AG04450 (cell line): ENCODE measurements around the gene MAP2K5. TPM values are rescaled to one million over a fixed set of nuclear protein-coding genes. Genes with fewer than 3 reads are reported as not detected.

Experiments used
- CTCF ChIA-PET: fragments of 300-600, 350-600 bp; formaldehyde crosslinking; extraction: SDS; loops from one replicate; lab custom pipeline; 2022; ENCODE audit warnings: antibody characterized with exemption, inconsistent platforms; lab: Charles Lee
- POLR2A ChIA-PET: fragments of 350-600 bp; formaldehyde crosslinking; extraction: SDS; loops from one replicate; lab custom pipeline; 2021; ENCODE audit warnings: antibody characterized with exemption, inconsistent platforms; lab: Yijun Ruan, JAX
- DNase-seq: peaks from one replicate; pipeline ENCODE4 v3.0.0-alpha.2; 2011; ENCODE audit warnings: low read depth, low spot score
- H3K27ac ChIP-seq: one replicate; pipeline ENCODE4 v1.5.1; 2012; ENCODE audit warnings: low read depth, low read length, control low read depth
- H3K27me3 ChIP-seq: one replicate; pipeline ENCODE4 v1.6.0; 2012; ENCODE audit warnings: low read length; ENCODE audit not compliant: control insufficient read depth, insufficient read depth
- H3K4me3 ChIP-seq: 2 replicates; pipeline ENCODE4 v1.5.1; 2011; ENCODE audit warnings: mild to moderate bottlenecking, low read depth, low read length, control low read depth
- H3K9me3 ChIP-seq: 2 replicates; pipeline ENCODE4 v1.5.1; 2012; ENCODE audit warnings: low read length; ENCODE audit not compliant: control insufficient read depth, insufficient read depth
- polyA plus RNA-seq: library from polyadenylated mRNA; depleted of rRNA; stranded (reverse); fragments of >200 nt; gene quantifications from 2 replicates; pipeline ENCODE4 v1.2.3, GENCODE V29; 2011
- TF ChIP-seq, protein P1 (sequence below): IDR thresholded peaks from 2 replicates; pipeline ENCODE4 v1.5.1; 2011; ENCODE audit warnings: low read depth, low read length, control low read depth, inconsistent platforms

Gene MAP2K5
- polyA plus RNA-seq, 1 experiment, result 5.4 TPM

DNA sequence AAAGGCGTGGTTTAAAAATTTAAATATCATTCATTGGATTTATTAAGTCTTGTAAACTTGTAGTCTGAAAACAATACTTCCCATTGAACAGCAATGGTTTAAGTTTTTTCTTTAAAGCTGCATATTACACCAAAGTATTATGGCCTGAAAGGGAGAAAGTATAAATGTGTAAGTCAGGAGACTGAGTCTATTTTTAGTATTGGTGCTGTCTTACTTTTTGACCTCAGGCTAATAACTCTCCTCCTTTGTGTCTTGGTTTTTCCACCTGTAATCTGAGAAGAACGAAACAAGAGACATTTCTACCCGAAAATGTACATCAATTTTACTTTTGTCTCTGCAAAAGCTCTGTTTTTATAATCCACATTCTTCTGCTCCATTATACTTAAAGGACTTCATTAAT is 14.0 kb upstream of the MAP2K5 start:
- H3K9me3 ChIP-seq, result no peaks in the 10 kb centered on the region
- TF ChIP-seq, protein P1, sequence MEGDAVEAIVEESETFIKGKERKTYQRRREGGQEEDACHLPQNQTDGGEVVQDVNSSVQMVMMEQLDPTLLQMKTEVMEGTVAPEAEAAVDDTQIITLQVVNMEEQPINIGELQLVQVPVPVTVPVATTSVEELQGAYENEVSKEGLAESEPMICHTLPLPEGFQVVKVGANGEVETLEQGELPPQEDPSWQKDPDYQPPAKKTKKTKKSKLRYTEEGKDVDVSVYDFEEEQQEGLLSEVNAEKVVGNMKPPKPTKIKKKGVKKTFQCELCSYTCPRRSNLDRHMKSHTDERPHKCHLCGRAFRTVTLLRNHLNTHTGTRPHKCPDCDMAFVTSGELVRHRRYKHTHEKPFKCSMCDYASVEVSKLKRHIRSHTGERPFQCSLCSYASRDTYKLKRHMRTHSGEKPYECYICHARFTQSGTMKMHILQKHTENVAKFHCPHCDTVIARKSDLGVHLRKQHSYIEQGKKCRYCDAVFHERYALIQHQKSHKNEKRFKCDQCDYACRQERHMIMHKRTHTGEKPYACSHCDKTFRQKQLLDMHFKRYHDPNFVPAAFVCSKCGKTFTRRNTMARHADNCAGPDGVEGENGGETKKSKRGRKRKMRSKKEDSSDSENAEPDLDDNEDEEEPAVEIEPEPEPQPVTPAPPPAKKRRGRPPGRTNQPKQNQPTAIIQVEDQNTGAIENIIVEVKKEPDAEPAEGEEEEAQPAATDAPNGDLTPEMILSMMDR, result no peak
- ChIA-PET POLR2A (no interaction called here), CTCF (interaction anchor here (1.4 kb wide), 1 partner anchor 71 kb away, joined by 5 read pairs; no protein-coding TSS in a partner anchor)
- H3K27ac ChIP-seq, result no peak overlapping the region
- DNase-seq, result no peak
- no peak overlapping the region for H3K4me3 ChIP-seq
- H3K27me3 ChIP-seq, result no peaks in the 10 kb centered on the region

GRCh38 chr15:67531379-67531914 is 11.1 kb upstream of the MAP2K5 start:
- ChIA-PET CTCF (interaction anchor here (1.3 kb wide), 1 partner anchor 75 kb away, joined by 4 read pairs; no protein-coding TSS in a partner anchor), POLR2A (no interaction called here)
- Histone ChIP-seq H3K9me3 (no peaks in the 10 kb centered on the region), H3K4me3 (no peak overlapping the region), H3K27me3 (no peaks in the 10 kb centered on the region), H3K27ac (no peak overlapping the region)
- DNase-seq, result no peak
- TF ChIP-seq, protein P1, result no peak

- POLR2A ChIA-PET, result no interaction called here
- no peak overlapping the region for H3K4me3 ChIP-seq
- CTCF ChIA-PET, result no interaction called here
- TF ChIP-seq, protein P1, result no peak
- no peak for DNase-seq
- H3K9me3 ChIP-seq, result no peaks in the 10 kb centered on the region
- H3K27me3 ChIP-seq, result no peaks in the 10 kb centered on the region
- H3K27ac ChIP-seq, result no peak overlapping the region
Measured at GRCh38 chr15:67533873-67534272, 8.6 kb upstream of the MAP2K5 start.

GRCh38 chr15:67534360-67534759 is 8.1 kb upstream of the MAP2K5 start:
- ChIA-PET POLR2A (no interaction called here), CTCF (interaction anchor here (1.0 to 1.2 kb wide), 2 partner anchors 77 to 302 kb away, joined by 3 read pairs; no protein-coding TSS in a partner anchor)
- no peak for DNase-seq
- Histone ChIP-seq H3K9me3 (no peaks in the 10 kb centered on the region), H3K4me3 (no peak overlapping the region), H3K27ac (no peak overlapping the region), H3K27me3 (no peaks in the 10 kb centered on the region)
- TF ChIP-seq, protein P1, result no peak

DNA sequence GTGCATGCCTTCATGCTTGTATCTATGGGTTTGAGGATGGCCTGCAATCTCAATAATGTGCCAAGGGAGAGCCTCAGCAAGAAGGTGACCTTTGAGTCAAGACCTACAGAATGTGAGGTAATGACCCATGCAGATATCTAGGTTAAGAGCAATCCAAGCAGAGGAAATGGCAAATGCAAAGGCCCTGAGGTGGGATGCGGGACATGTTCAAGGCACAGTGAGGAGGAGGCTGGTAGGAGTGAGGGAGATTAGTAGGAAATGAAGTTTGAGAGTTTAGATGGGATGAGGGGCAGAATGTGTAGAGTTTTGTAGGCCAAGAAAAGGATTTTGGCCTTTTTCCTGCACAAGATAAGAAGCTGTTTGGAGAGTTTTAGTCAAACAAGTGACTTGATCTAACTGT is 4.7 kb upstream of the MAP2K5 start:
- no peak overlapping the region for H3K4me3 ChIP-seq
- TF ChIP-seq, protein P1, result no peak
- DNase-seq, result no peak
- CTCF ChIA-PET, result no interaction called here
- no peaks in the 10 kb centered on the region for H3K27me3 ChIP-seq
- no peak overlapping the region for H3K27ac ChIP-seq
- no peaks in the 10 kb centered on the region for H3K9me3 ChIP-seq
- POLR2A ChIA-PET, result no interaction called here
